HG03060 (cell line): ENCODE measurements around the gene WASHC3.
A peak's percentile ranks its signal among the peaks of the same experiment; 100 is the strongest.
"Not testable (repeated sequence)": the region's sequence is repeated elsewhere in the genome, so short reads cannot be mapped to it uniquely, and the experiment has no call there.

Experiments used
- ATAC-seq: cut with Tn5 transposase; IDR thresholded peaks from one replicate; pipeline ENCODE4 v1.9.1; 2021; ENCODE audit warnings: low read depth, moderate number of reproducible peaks; ENCODE audit not compliant: unreplicated experiment

Gene WASHC3, protein sequence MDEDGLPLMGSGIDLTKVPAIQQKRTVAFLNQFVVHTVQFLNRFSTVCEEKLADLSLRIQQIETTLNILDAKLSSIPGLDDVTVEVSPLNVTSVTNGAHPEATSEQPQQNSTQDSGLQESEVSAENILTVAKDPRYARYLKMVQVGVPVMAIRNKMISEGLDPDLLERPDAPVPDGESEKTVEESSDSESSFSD

DNA sequence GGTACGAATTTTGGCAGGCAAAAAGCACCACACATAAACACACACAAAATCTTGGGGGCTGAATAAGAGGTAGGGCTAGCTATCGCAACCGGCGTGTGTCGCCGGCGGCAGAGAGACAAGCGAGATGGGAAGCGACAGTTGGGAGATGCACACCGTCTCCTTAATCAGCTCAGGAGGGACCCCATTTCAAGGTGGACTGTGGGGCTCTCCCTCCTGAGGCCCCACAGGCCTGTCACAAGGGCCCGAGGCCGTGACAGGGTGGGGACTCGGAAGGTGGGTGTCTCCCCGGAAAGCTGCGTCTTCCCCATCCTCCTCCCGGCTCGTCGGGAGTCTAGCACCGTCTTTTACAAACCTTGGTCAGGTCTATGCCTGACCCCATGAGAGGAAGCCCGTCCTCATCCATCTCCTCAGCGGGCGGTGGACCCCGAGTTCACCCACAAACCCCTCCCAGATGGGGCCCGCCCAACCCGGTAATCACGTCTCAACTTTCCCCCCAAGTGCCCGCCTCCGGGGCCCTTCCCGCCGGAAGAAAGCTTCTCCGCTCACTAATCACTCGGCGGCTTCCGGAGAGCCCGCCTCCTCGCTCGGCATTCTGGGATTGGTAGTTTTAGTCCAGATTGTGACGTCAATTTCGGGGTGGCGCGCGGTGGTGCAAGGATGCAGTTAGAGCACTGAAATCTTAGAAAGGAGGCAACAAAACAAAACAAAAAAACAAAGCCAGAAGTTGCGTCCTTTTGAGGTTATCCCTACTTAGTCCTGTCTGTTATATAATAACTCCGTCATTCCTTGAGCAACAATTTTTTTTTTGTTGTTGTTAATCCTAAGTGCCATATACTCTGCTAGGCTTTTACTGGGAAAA lies at the start of gene WASHC3:
TSS of gene WASHC3 (minus strand) at position 432 of the 859 bp plus-strand sequence. CDS start at position 403, 29 bp downstream.
- ATAC-seq, result peak; percentile 89

DNA sequence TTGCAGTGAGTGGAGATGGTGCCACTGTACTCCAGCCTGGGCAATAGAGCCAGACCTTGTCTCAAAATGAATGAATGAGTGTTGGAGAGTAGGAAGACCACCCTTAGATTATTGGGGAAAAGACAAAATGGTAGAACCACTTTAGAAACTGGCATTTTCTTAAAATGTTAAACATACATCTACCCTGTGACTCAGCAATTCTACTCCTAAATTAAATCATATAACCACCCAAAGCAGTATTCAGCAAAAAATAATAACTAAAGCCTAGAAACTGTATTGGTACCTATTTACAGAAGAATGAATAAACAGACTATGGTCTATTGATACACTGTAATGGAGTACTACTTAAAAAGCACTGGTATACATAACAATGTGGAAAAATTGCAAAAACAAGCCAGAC lies 49.0 kb upstream of the WASHC3 start:
- ATAC-seq, result no peak

DNA sequence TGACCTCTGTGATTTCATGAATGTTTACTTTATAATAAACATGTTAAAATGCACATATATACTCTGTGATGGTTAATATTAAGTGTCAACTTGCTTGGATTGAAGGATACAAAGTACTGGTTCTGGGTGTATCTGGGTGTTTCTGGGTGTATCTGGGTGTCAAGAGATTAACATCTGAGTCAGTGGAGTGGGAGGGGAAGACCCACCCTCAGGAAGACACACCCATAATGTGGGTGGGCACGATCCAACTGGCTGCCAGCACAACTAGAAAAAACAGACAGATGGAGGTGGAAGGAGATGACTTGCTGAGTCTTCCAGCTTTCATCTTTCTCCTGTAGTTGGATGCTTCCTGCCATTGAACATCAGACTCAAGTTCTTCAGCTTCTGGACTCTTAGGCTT lies 46.2 kb upstream of the WASHC3 start:
- ATAC-seq, result no peak

DNA sequence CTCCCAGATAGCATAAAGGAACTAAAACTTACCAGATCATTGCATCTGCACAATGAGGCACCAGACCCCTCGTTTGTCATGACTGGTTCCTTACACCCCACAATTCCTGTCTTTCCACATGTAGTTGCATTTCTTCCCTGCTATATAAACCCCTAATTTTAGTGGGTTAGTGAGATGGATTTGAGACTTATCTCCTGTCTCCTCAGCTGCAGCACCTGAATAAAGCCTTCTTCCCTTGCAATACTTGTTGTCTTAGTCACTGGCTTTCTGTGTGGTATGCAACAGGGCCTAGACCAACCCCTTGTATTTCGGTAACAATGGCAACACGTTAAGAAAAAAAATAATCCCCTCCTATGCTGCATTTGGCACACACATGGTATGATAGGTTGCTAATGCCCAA lies 45.1 kb upstream of the WASHC3 start:
- ATAC-seq, result no peak

DNA sequence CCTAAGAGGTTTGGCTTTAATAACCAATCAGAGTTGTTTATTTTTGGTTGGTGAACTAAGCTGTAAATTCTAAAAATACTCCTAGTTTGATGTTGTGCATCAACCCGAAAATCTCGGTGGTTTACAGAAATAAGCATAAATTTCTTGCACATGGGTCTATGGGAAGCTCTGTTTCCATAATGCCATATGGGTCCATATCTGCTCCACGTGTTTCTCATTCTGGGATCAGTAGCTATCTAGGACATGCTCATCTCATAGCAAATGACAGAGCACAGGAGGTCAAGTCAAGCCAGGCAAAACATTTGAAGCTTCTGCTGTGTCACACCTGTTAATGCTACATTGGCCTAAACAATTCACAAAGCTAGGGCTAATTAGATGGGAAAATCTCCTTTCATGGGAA lies 35.1 kb upstream of the WASHC3 start:
- ATAC-seq, result no peak

DNA sequence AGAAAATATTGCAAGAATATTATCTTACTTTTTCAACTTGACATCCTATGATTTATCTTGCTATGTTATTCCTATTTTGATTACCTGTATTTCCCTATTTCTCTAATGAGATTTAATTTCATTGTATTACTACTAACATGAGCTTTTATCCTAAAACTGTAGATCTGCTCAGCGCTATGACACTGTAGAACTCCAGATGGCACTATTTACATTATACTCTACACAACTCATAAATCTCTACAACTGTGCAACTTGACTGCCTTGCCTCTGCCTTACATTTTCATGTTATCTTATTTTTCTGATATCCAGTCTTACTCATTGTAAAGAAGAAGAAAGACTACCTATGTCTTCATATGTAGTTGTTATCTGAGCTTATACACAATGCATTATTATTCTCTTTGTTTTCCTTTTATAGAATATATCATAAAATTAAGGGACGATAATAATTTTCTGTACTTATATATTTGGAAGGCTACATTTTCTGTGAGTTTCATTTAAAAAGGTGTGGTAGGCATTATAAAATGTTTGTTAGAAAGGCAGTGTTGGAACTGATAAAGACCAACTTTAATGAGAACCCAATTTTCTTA lies 34.0 kb upstream of the WASHC3 start:
- ATAC-seq, result no peak

DNA sequence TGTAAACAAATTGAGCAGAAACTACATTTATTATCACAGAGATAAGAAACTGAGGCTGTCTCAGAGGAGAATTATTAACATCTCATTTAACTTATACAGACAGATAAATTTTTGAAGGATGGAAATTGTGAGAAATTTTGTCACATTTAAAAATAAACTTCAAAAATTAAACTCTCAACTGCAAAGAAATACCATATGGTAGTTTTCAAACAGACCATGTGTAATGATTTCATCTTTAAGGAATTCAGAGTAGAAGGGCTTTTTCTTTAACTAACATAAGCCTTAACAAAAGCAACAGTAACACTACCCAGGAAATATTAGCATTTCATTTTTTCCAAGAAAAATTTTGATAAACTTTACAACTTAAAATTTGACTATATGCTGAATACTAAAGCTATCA lies 31.5 kb upstream of the WASHC3 start:
- ATAC-seq, result no peak

DNA sequence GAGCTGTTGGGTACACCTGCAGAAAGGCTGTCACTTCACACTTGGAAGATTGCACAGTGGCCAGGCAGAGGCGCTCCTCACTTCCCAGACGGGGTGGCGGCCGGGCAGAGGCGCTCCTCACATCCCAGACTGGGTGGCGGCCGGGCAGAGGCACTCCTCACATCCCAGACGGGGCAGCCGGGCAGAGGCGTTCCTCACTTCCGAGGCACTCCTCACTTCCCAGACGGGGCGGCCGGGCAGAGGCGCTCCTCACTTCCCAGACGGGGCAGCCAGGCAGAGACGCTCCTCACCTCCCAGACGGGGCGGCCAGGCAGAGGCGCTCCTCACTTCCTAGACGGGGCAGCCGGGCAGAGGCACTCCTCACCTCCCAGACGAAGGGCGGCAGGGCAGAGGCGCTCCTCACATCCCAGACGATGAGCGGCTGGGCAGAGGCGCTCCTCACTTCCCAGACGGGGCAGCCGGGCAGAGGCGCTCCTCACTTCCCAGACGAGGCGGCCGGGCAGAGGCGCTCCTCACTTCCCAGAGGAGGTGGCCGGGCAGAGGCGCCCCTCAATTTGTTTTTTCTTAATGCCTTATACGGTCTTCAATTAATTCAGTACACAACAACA lies 27.5 kb upstream of the WASHC3 start:
- not testable (repeated sequence) for ATAC-seq

DNA sequence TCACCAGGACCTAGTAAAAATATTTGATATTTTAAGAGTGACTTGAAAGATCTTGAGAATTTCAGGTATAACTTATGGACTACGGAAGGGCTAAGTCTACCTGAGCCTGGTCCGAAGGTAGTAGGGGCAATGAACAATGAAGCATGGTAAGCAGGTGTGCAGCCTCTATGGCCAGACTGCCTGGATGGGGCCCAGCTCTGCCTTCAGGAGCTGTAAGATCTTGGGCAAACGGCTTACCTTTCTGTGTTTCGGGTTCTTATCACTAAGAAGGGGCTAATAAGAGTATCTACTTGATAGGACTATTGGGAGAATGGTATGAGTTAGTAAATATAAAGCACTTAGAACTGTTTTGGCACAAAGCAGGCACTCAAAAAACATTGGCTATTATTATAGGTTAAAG lies 19.1 kb upstream of the WASHC3 start:
- ATAC-seq, result no peak

DNA sequence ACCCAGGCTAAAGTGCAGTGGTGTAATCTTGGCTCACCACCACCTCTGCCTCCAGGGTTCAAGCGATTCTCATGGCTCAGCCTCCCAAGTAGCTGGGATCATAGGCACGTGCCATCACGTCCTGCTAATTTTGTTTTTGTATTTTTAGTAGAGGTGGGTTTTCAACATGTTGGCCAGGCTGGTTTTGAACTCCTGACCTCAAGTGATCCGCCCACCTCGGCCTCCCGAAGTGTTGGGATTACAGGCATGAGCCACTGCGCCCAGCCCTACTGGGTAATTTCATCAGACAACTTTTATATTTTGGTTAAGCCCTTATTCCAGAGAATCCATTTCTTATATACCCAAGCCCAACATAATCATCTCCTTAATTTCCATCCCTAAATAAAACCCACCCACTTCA lies 10.3 kb upstream of the WASHC3 start:
- not testable (repeated sequence) for ATAC-seq

DNA sequence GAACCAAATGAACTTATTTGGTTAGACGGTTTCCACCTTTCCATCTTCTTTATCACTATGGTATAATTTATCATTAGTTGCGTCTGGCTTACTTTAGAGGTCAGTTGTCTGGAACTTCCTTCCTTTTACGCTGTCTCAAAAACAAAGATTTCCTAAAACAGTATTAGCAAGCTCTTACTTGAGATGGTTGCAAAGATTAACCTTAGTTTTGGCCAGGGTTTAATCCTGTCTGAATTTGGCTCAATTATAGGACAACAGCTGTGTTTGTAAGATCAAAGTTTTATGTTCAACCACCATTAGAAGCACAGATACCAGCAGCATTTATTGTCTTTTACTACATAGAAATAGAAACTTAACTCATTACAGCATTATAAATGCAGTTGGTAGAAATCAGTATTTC lies 7.9 kb upstream of the WASHC3 start:
- ATAC-seq, result no peak

DNA sequence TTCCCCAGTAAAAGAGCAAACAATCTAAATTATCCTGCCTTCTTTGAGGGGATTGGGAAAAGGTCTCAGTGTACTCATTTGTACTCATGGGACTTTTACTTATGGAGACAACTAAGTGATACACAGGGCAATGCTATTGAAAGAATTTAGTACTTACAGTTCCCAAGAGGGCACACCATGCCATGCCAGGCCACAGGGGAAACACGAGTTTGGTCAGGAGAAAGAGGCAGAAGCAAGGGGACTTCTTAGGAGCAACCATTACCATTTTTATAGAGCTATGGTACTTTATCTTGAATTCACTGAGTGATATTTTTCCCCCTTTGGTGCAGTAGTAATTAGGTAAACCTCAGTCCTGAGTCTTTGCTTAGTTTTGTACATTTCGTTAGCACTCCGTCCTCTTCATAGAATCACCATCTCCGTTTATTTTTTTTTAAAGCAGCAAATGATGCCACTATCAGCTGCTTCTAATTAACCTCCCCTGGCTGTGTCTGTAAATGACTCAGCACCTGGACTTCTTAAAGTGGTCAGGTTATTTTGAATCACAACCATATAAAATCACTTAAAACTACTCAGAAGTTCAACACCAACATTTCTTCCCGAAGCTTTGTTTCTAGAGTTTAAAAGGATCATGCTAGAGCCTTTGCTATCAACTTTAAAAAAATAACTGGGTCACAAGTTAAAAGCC lies 5.9 kb upstream of the WASHC3 start:
- no peak for ATAC-seq

DNA sequence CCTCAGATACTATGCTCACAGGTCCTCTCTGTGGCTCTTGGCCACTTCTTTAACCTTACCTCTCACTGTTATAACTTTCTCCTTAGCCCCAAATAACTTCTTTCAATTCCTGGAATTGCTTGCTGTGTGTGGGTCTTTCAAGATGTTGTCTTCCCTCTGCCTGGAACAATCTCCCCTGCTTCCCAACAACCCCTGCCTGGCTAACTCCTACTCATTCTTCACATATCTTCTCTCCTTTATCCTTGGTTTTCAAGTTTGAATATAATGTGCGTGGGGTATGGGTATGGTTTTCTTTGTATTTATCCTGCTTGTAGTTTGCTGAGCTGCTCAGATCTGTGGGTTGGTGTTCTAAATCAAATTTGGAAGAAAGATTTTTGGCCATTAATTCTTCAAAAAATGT lies 2.7 kb upstream of the WASHC3 start:
- ATAC-seq, result no peak

DNA sequence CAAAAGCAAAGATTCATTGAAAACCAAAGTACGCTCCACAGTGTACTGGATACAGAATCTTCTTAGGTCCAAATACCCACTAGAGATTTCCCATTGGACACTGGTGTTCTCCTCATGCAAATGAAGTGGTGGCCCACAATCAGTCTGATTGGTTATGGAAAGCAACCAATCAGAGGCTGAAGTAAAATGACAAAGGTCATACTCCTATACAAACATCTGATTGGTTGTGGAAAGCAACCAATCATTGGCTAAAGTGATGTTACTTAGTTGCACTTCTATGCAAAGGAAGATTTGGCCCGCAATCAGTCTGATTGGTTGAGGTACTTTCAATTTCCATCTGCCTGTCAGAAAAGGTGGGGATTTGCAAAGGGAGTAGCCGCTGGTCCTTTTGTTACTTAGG lies 1.3 kb upstream of the WASHC3 start:
- no peak for ATAC-seq

DNA sequence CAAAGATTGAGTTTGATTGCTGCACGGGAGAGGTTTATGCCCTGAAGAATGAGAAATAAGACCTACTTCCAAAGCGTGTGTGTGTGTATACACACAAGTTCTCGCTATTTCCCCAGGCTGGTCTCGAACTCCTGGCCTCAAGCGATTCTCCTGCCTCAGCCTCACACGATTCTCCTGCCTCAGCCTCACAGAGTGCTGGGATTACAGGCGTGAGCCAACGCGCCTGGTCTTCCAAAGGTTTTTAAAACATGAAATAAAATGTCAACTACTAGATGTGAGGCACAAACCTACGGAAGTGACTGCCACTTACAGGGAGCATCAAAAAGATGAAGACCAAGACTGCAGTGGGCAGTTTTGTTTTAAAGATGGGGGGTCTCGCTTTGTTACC lies 622 bp upstream of the WASHC3 start:
- ATAC-seq, result no peak

DNA sequence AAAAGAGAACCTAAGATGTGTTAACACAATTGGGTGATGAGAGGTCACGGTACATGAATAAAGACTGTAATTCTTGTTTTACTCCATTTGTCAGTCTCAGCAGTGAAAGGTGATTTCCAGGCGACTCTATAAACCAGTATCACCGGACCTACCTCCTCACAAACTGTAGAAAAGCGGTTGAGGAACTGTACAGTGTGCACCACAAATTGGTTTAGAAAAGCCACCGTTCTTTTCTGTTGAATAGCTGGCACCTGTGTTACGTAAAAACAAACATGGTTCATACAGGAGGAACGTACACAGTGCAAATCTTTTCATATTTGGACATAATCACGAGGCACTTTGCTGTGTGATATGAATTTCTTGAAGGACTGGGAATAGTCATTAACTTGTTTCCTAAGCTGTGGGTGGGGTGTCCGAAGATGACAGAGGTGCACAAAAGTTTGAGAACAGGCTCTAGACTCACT lies 663 bp downstream of the WASHC3 start:
- ATAC-seq, result peak; percentile 23

DNA sequence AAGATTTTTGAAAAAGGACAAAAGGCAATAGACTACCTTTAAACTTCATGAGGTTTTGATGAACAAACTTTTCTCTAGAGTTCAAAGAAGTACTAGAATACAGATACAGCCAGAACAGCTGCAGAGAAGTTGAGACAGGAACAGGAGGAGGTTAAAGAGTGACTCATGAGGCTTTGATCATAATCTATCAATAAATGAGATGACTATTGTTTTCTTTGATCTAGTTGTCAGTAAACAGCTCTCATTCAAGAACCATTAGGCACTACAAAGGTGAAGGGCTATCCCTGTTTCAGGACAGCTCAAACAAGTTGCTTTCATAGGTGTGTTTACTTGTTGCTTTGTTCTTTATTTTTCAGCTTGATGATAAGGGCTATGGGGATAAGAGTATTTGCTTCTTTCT lies 2.4 kb downstream of the WASHC3 start:
- no peak for ATAC-seq

DNA sequence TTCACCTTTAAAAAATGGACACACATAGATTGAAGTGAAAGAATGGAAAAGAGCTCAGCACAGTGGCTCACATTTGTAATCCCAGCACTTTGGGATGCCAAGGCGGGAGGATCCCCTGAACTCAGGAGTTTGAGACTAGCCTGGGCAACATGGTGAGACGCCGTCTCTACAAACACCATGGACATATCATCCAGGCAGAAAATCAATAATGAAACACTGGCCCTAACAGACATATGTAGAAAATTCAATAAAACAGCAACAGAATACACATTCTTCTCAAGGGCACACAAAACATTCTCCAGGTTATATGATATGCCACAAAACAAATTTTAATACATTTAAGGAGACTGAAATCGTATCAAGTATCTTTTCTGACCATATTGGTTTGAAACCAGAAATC lies 7.4 kb downstream of the WASHC3 start:
- ATAC-seq, result no peak

DNA sequence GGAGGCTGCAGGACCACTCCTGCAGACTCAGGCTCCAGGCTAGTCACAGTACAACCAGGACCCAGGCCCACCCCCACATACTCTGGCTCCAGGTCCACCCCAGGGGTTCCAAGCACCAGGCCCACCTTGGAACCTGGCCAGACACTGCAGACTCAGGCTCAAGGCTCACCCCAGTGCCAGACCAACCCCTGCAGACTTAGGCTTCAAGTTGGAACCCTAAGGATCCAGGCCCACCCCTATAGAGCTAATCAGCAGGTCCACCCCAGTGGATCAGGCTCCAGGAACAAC lies 8.8 kb downstream of the WASHC3 start:
- no peak for ATAC-seq

DNA sequence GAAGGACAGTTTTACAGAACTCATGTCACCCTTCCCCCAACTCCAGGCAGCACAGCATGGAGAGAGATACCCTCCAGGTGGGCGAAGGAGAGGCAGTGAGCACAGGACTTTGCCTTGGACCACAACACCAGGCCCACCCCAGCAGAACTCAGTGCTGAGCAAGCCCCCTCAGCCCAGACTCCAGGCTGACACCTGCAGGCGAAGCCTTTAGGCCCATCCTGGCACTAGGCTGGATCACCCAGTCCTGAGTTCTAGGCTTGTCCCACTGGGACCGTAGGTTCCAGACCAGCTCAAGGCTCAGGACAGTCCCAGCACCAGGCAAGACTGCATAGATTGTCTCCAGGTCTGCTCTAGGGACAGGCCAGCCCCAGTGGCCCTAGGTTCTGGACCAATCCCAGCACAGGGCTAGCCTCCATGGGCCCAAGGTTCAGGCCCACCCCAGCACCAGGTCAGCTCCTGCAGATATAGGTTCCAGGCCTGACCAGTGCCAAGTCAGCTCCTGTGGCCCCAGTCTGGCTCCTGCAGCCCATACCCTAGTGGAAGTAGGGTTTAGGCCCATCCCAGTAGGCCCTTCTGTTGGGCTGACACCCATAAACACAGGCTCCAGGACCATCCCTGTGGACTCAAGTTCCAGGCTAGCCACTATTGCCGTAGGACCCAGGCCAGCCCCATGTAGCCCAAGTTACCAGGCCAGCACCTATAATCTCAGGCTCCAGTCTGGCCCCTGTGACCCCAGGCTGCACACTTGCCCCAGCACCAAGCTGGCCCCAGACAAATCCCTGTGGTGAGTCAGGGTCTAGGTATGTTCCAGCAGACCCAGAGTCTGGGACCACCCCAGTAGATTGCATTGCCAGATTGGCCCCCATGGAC lies 9.4 kb downstream of the WASHC3 start:
- no peak for ATAC-seq
